Colon (tissue), 2 donors: ENCODE results near the gene FAHD2A.
"Not testable (repeated sequence)": the region's sequence is repeated elsewhere in the genome, so short reads cannot be mapped to it uniquely, and the experiment has no call there.

Source experiments
- FAIRE-seq: peaks from 2 replicates; lab custom pipeline; 2012; peaks lifted over from hg19 to GRCh38; lab: Jason Lieb, UNC
- donor health status: control.
- donor health status: control.

FAHD2A gene, protein sequence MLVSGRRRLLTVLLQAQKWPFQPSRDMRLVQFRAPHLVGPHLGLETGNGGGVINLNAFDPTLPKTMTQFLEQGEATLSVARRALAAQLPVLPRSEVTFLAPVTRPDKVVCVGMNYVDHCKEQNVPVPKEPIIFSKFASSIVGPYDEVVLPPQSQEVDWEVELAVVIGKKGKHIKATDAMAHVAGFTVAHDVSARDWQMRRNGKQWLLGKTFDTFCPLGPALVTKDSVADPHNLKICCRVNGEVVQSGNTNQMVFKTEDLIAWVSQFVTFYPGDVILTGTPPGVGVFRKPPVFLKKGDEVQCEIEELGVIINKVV

DNA sequence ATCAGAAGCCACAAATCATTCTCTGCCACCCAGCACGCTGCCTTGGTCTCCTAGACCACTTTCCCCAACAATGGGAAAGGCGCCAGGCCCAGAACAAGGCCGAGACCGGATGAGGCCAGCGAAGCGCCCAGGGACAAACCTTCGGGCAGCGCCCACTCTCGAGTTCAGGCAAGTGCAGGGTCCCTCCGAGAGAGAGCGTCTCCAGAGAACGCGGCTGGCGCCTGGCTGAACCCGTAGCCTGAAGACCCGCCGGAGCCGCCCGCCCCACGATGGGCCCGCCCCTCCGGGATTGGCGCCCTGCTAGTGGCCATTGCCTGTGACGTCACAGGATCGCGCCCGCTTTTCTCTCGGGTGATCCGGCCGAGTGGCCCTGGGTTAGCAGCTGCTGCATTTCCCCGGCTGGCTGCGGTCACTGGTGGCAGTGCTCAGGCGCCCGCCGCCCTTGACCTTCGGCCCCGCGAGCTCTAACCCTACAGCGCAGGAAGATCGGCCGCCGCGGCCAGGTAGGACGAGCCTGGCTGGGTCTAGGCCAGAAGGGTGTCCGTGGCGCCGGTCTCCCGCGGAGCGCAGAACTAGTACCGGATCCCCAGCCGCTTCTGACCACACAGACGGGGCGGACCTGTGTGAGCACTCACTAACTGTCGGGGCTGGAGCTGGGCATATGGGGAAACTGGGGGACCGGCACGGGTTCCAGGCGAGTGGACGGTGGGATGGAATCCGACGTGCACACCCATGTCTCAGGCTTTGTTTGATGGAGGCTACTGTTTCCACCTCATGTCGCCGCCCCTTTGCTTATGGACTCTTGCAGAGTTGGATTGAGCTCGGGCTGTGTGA is at the start of gene FAHD2A:
Gene FAHD2A, plus strand, starts transcription at position 339 of the 834 bp plus-strand sequence. CDS start 2,851 bp downstream, outside the sequence.
- FAIRE-seq, result no peak

DNA sequence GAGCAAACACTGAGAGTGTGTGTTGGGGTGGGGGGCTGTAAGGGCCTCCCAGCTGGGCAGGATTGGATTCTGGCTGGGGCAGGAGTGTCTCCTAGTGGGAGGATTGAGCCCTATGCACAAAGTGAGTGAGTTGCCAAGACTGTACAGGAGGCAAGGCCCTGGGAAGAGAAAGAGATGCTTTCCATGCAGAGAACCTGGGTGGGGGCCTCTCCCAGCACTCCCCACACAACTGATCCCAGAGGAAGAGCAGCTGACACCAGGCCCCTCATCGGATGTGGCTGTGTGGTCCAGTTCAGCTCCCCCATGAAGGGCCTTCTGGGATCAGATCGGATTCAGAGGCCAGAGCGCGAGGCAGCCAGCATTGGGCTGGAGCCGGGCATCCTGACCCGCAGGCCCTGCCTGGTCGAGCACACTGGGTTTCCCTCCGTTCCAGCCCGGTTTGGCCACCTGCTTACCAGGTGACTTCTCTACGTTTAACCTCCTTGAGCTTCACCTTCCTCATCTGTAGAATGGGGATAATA is 49.4 kb upstream of the FAHD2A start:
- no peak for FAIRE-seq

DNA sequence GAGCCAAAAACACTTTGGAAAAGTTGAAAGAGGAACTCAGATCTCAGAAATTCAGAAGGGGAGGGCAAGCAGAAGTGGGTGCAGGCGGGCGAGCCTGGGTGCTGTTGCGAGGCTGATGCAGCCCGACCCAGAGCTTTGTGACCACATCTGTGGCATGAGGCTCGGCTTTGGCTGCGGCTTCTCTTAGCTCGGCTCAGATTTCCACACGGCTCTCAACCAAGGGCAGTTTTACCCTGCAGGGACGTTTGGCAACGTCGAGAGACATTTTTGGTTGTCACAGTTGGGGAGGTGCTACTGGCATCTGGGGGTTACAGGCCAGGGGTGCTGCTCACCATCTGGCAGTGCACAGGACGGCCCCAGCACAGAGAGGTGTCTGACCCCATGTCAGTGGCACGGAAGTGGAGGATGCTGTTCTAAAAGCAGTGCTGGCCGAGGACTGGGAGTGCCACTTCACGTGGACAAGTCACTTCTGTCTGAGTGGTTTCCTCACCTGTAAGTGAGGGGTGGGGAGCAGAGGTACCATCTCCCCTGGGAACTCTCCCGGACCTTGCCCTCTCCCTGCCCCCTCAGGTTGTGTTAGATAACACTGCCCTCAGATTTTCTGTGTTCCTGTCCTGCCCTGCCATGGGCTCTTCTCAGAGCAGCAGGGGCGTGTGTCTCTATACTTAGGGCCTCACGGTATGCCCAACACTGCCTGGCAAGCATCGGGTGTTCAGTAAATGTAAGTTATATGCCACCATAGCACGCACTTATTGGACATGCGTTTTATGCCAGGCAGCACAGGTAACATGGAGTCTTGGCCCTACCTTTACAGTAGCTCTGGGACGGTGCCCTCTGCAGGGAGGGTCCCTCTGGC is 48.7 kb upstream of the FAHD2A start:
- no peak for FAIRE-seq

DNA sequence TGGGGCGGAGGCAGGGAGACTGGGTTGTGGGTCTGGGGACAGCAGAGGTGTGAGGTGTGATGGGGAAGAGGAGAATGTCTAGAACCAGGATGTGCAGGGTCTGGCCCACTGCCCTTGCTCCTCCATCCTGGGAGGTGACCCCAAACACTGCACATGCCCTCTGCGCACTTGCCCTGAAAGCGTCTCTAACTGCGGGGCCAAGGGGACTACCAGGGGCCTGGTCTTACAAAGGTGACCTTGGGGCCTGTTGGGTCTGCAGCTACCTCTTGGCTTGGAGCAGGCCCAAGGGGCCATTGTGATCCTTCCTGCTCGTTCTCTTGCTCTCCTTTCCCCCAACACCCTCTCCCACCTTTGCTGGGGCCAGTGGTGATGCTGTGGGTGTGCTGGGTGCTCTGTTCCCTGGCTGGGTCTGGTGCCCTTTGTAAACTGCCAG is 48.0 kb upstream of the FAHD2A start:
- FAIRE-seq, result no peak

DNA sequence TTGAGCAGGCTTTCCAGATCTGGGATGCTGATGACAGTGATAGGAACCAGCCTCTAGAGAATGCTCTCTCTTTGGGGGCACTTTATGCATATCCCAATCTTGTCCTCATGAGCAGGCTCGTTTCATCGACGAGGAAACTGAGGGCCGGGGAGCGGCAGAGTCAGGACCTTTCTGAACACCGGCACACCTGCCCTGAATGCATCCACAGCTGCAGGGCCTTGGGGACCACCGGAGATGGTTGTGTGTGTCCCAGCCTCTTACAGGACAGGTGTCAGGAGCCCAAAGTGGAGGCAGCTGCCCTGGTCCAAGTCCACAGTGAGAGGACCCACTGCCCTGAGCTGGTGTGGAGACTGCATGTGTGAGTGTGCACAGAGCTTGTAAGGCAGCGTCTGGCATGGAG is 47.6 kb upstream of the FAHD2A start:
- no peak for FAIRE-seq

DNA sequence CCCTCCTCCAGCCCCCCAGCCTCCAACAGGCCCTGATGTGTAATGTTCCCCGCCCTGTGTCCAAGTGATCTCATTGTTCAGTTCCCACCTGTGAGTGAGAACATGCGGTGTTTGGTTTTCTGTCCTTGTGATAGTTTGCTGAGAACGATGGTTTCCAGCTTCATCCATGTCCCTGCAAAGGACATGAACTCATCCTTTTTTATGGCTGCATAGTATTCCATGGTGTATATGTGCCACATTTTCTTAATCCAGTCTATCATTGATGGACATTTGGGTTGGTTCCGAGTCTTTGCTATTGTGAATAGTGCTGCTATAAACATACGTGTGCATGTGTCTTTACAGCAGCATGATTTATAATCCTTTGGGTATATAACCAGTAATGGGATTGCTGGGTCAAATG is 47.0 kb upstream of the FAHD2A start:
- FAIRE-seq, result not testable (repeated sequence)

DNA sequence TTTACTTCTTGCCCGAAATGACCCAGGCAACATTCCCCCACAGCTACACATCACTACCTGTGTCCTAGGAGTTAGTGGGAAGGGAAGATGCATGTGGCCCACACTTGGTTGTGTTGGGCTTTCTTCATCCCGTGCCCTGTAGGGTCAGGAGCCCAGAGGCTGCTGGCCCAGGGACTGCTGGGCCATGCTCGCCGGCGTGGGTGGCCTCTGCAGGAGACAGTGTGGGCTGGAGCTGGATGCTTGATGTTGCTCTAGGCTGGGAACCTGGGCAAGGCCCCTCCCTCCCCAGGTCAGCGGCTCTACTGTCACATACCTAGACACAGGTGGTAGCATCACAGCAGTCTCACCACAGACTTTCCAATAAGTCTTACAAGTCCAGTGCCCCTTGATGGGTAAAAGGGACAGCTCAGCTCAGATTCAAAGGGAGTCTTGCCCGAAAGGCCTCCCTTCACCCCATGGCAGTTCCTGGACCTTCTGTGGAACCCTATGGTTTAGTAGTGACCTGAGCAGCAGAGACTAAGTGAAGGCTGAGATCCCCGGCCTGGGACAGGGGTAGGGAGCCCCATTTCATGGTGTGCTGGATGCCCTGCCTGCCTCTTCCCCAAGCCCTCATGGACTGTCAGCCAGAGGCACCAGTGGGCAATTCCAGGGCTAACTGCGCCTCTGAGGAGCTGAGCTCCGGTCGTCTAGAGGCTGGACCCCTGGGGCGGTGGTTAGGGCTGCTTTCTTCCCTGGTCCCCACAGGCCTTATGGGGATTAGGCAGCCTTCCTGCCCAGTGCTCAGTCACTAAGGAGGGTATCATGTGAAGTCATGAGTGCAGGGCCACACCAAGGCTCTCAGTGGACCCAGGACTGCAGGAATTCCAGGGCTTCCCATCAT is 45.4 kb upstream of the FAHD2A start:
- FAIRE-seq, result no peak

DNA sequence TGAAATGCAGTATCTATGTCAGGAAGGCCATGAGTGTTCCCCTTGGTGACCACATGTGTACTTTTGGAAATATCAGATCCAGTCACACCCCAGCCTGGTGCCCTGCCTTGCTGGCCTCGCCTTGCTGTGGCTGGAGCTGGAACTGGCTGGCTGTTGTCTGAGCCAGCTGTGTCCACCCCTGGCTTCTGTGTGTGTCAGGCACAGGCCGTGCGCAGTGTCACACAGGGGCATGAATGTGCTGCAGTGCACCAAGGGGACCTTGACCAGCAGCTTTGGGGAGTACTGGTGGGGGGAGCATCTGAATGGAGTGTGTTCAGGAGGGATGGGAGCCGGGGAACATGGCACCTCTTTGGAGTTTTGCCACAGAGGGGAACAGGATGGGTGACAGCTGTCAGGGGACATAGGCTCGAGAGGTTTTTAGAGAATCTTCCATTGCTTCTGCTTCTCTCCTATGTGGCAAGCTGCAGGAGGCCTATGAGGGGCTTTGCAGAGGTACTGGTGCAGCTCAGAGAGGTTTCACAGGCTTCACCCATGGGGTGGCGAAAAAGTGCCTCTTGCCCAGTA is 44.7 kb upstream of the FAHD2A start:
- FAIRE-seq, result no peak

DNA sequence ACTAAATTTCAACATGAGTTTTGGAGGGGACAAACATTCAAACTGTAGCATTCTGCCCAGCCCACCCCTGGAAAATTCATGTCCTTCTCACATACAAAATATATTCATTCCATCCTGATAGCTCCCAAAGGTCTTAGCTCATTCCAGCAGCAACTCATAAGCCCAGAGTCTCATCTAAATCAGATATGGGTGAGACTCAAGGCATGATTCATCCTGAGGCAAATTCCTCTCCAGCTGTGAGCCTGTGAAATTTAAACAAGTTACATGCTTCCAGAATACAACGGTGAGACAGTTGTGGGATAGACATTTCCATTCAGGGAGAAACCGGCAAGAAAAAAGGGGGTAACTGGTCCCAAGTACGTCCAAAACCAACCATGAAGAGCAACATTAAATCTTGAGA is 43.5 kb upstream of the FAHD2A start:
- FAIRE-seq, result no peak

DNA sequence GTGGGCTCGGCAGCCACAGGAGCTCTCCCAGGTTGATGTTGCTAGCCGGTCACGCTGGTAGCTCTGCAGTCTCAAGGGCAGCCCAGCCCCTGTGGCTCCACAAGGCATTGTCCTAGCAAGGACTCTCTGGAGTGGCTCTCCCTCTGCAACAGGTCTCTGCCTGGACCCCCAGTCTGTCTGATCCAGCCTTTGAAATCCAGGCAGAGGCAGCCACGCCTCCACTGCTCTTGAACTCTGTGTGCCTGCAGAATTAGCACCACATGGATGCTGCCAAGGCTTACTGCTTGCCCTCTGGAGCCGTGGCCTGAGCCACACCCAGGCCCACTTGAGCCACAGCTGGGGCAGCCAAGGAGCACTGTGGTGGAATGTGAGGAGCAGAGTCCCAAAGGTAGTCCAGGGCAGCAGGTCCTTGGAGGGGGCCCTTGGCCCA is 43.0 kb upstream of the FAHD2A start:
- no peak for FAIRE-seq

DNA sequence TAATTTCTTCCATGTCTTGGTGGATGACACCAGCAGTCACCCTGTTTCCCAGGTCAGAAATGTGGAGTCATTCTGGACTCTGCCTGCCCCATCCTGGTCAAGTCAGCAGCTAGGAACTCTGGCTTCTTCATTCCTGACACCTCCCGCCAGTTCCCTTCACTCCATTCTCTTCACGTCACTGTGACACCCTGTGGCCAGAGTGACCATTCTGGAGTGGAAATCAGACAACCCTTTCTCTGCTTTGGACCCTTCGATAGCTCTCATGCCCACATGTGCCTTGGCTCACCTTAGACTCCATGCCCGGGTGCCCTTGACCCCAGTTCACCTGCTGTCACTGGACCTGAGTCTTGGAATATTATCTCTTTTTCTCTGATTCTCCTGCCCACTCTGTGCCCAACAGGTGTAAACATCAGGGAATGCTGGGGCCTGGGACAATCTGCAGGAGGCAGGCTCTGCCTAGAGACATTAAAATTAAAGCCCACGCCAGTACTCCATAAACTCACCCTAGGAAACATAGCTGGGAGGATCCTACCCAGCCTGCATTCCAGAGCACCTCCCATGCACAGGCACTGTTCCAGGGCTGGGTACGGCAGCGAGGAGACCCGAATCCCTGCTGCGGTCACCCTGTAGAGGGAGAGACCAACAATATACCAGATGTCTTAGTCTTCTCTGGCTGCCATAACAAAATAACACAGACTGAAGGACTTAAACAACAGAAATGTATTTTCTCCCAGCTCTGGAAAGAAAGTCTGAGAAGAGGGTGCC is 41.1 kb upstream of the FAHD2A start:
- no peak for FAIRE-seq

DNA sequence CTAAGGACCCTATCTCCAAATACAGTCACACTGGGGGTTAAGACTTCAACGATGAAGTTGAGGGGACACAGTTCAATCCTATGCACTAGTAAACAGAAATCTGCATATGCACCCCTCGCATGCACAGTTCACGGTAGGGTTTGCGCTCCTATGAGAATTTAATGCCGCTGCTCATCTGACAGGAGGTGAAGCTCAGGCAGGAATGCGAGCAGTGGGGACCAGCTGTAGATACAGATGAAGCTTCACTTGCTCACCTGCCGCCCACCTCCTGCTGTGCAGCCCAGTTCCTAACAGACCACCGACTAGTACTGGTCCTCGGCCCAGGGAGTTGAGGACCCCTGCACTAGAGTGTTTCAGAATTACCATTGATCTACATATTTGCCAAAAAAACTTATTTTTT is 40.0 kb upstream of the FAHD2A start:
- FAIRE-seq, result no peak

DNA sequence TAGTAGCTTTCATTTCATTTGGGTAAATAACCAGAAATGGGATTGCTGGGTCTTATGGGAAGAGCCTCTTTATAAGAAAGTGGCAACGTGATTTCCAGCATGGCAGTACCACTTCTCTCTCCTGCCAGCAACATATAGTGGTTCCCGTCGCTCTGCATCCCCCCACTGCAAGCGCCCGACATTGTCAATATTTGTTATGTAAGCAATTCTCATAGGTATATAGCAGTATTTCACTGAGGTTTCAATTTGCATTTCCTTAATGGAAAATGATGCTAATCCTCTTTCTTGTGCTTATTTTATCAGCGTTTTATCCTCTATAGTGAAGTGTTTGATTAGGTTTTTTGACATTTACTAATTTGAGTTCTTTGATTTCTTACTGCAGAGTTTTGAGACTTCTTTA is 36.0 kb upstream of the FAHD2A start:
- FAIRE-seq, result no peak

DNA sequence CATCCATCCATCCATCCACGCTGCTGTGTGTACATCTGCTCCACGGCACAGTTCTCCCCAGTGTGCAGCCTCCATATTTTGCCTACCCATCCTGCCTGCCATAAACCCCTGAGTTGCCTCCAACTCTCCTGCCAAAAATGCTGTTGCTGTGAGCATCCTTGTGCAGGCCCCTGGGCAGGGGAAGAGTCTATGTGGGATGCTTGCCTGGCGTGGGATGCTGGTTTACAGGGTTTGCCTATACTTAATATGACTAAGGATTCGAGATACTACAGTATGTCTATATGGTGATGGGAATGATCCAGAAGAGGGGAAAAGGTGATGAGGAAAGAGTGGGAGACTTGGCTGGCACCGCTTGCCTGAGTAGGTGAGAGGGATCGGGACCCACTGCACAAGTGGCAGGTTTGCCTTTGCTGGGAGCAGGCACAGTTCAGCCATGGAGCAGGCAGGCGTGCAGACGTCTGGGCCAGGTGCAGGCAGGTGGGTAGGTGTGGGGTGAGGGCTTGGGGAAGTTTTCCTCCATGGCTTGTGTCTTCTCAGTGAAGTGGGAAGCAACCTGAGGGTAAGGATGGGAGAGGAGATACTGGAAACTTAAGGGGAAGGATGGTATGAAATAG is 30.2 kb upstream of the FAHD2A start:
- no peak for FAIRE-seq

DNA sequence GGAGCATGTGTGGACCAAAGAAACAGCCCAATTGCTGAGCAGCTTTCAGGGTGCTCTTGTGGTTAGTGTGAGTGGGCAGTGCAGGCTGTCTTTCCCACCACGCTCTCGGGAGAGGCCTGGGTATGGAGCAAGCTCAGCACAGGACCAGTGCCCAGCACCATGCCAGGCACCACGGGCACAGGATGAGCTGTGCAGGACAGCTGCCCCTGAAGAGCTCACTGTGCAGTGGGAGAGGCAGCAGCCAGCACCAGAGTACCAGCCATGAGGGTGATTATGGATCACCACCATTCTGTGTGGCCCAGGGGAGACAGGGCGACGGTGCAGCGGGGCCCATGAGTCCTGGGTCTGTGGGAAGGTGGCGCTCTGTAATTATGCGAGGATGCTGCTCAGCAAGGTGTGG is 29.7 kb upstream of the FAHD2A start:
- FAIRE-seq, result no peak

DNA sequence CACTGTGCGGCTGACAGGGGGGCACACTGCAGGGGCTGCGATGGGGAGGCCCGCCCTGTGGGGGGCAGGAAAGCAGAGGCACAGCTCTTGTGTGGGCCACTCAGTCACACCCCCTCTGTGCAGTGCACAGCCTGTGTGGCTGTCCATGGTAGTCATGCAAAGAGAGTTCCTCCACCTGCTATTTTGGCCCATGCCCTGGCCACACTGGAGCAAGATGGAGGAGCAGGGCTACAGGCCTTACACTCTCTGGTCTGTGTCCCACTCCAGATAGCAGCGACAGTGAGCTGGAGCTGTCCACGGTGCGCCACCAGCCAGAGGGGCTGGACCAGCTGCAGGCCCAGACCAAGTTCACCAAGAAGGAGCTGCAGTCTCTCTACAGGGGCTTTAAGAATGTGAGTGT is 28.5 kb upstream of the FAHD2A start:
- FAIRE-seq, result no peak

DNA sequence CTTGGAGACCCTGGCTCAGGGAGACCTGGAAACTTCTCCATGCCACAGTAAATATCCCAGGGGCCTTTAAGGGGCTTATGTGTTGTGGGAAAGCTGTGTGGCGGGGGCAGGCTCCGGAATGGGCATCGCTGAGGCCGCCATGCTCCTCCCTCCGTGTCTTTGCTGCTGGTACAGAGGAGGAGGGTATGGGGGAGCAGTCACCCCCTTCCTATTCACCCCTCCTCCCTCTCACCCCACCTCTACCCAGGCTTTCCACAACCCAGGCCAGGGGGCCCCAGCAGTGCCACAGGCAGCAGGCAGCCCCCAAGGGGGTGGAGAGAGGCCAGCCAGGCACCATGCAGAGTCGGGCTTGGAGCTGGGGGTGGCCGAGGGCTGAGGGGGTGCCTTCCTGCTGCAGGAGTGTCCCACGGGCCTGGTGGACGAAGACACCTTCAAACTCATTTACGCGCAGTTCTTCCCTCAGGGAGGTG is 28.0 kb upstream of the FAHD2A start:
- no peak for FAIRE-seq

DNA sequence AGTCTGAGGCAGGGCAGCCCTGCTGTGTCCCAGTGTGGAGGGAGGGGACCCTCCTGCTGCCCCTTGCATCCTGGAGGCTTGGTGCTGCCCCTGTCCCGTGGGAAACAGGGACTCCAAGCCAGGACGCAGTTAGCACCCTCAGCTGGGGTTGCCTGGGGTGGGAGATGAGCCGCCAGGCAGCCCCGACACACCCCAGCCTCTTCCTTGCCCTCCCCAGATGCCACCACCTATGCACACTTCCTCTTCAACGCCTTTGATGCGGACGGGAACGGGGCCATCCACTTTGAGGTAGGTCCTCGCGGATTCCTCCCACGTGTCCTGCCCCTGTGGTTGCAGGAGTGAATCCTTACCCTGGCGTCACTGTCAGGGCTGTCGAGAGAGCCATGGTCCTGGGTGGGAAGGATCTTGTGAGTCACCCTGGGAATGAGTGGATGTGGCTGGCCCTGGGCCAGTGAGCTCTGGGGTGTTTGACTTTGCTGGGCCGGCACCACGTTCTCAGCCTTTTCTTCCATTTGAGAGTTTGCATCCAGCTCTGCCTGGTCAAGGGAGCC is 27.5 kb upstream of the FAHD2A start:
- FAIRE-seq, result no peak

DNA sequence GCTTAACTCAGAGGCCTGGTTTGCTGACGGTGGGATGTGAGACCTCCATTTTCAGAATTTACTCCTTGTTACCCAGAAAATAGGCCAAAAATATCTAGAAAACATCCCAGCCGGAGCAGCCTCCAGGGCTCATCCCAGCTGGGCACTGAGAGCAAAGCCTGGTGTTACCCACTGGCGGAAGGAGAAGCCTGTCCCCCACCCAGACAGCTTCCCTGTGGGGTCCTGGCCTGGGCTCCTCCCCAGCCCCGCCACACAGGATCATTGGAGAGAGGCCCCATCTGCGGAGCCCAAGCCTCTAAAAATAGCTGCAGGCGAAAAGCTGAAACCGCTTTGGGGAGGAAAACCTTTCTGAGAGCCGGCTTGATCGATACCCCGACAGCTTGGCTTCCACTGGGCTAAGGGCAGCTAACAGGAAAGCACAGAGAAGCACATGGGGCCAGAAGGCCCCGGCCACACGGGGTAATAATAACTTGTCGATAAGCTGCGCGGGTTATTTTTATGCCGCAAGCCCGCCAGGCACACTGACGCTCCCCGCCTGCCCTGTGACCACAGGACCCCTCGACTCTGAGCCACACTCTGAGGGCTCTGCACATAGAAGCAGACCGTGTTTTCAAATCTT is 26.9 kb upstream of the FAHD2A start:
- no peak for FAIRE-seq
